GM23248 (cell line): Measurements from ENCODE around the gene RAB31.

Experiments
- EZH2 ChIP-seq: fragments of 200-600 bp; sonication (generic); IDR thresholded peaks from 2 replicates; pipeline ENCODE4 v1.6.1; 2018; ENCODE audit warnings: antibody characterized with exemption, mild to moderate bottlenecking; ENCODE audit not compliant: insufficient read depth, poor library complexity, severe bottlenecking
- EZH2phosphoT487 ChIP-seq: fragments of 200-600 bp; sonication (generic); IDR thresholded peaks from 2 replicates; pipeline ENCODE4 v1.6.1; 2018; ENCODE audit warnings: antibody characterized with exemption, moderate library complexity, mild to moderate bottlenecking, low read depth; ENCODE audit not compliant: insufficient read depth

- TF ChIP-seq EZH2: no peak
- no peak for TF ChIP-seq EZH2phosphoT487
Observed at GRCh38 chr18:9736286-9736835, 28.3 kb downstream of the RAB31 start.
